ENCODE measurements around the gene C22orf31. TPM values are rescaled to one million over a fixed set of nuclear protein-coding genes. Genes with fewer than 3 reads are reported as not detected.
A peak's percentile ranks its signal among the peaks of the same experiment; 100 is the strongest.

C22orf31 gene
- polyA plus RNA-seq, 4 donors, result 1.4 TPM; not detected in 3

GRCh38 chr22:29078869-29079207 is 17.2 kb upstream of the C22orf31 start:
- FAIRE-seq (no peak), DNase-seq (peak in 1 of 2 donors; percentile 20)
- Histone ChIP-seq H3K27ac (ENCODE audit: low read depth in 1 of 3, low read length in 2 of 3) (peak overlapping the region in 1 of 3 donors; percentile 59), H3K4me3 (ENCODE audit: low read depth in 1 of 3, low read length in 3 of 3) (no peak overlapping the region), H3K4me1 (ENCODE audit: control insufficient read depth in 3 of 3, insufficient read depth in 2 of 3, low read depth in 1 of 3, low read length in 2 of 3) (peaks cover 3 to 5% (median 4%) of the 10 kb centered on the region in 3 donors), H3K36me3 (ENCODE audit: control insufficient read depth in 3 of 3, insufficient read depth in 2 of 3, low read depth in 1 of 3, low read length in 3 of 3) (peaks cover 0 to 3% (median 0%) of the 10 kb centered on the region in 3 donors), H3K27me3 (ENCODE audit: control insufficient read depth in 3 of 3, insufficient read depth in 3 of 3, low read length in 3 of 3) (no peaks in the 10 kb centered on the region), H3K9me3 (ENCODE audit: control insufficient read depth in 2 of 2, insufficient read depth in 1 of 2, low read depth in 1 of 2, low read length in 1 of 2) (no peaks in the 10 kb centered on the region)
- 29 to 64% (median 42%) methylated on average over 6 of the region's 6 CpGs for WGBS, 3 donors

GRCh38 chr22:29078036-29078868 is 16.6 kb upstream of the C22orf31 start:
- FAIRE-seq (no peak), DNase-seq (no peak)
- Histone ChIP-seq H3K4me1 (ENCODE audit: control insufficient read depth in 3 of 3, insufficient read depth in 2 of 3, low read depth in 1 of 3, low read length in 2 of 3) (peaks cover 3 to 5% (median 4%) of the 10 kb centered on the region in 3 donors), H3K36me3 (ENCODE audit: control insufficient read depth in 3 of 3, insufficient read depth in 2 of 3, low read depth in 1 of 3, low read length in 3 of 3) (peaks cover 0 to 3% (median 0%) of the 10 kb centered on the region in 3 donors), H3K9me3 (ENCODE audit: control insufficient read depth in 2 of 2, insufficient read depth in 1 of 2, low read depth in 1 of 2, low read length in 1 of 2) (no peaks in the 10 kb centered on the region), H3K4me3 (ENCODE audit: low read depth in 1 of 3, low read length in 3 of 3) (no peak overlapping the region), H3K27me3 (ENCODE audit: control insufficient read depth in 3 of 3, insufficient read depth in 3 of 3, low read length in 3 of 3) (no peaks in the 10 kb centered on the region), H3K27ac (ENCODE audit: low read depth in 1 of 3, low read length in 2 of 3) (peak overlapping the region in 1 of 3 donors; percentile 59)
- WGBS, 3 donors, result 47 to 58% (median 53%) methylated on average over 6 of the region's 6 CpGs

- DNase-seq (peak in 1 of 2 donors; percentile 20), FAIRE-seq (no peak)
- Histone ChIP-seq H3K4me3 (ENCODE audit: low read depth in 1 of 3, low read length in 3 of 3) (peak overlapping the region in 2 of 3 donors; percentile 87 to 89), H3K27me3 (ENCODE audit: control insufficient read depth in 3 of 3, insufficient read depth in 3 of 3, low read length in 3 of 3) (no peaks in the 10 kb centered on the region), H3K36me3 (ENCODE audit: control insufficient read depth in 3 of 3, insufficient read depth in 2 of 3, low read depth in 1 of 3, low read length in 3 of 3) (peaks cover 0 to 3% (median 0%) of the 10 kb centered on the region in 3 donors), H3K9me3 (ENCODE audit: control insufficient read depth in 2 of 2, insufficient read depth in 1 of 2, low read depth in 1 of 2, low read length in 1 of 2) (no peaks in the 10 kb centered on the region), H3K4me1 (ENCODE audit: control insufficient read depth in 3 of 3, insufficient read depth in 2 of 3, low read depth in 1 of 3, low read length in 2 of 3) (peaks cover 0 to 25% (median 5%) of the 10 kb centered on the region in 3 donors), H3K27ac (ENCODE audit: low read depth in 1 of 3, low read length in 2 of 3) (peak overlapping the region in 2 of 3 donors; percentile 31 to 53)
- WGBS, 3 donors, result 27 to 42% (median 40%) methylated on average over 10 of the region's 10 CpGs
Measured at GRCh38 chr22:29074276-29074772, 12.7 kb upstream of the C22orf31 start.

- H3K4me1 ChIP-seq (ENCODE audit: control insufficient read depth in 3 of 3, insufficient read depth in 2 of 3, low read depth in 1 of 3, low read length in 2 of 3), result peaks cover 0 to 28% (median 0%) of the 10 kb centered on the region in 3 donors
- H3K27ac ChIP-seq (ENCODE audit: low read depth in 1 of 3, low read length in 2 of 3), result peak overlapping the region in 2 of 3 donors; percentile 31 to 53
- peak overlapping the region; percentile 69 to 89 (median 87) for H3K4me3 ChIP-seq (ENCODE audit: low read depth in 1 of 3, low read length in 3 of 3)
- no peaks in the 10 kb centered on the region for H3K27me3 ChIP-seq (ENCODE audit: control insufficient read depth in 3 of 3, insufficient read depth in 3 of 3, low read length in 3 of 3)
- no peaks in the 10 kb centered on the region for H3K9me3 ChIP-seq (ENCODE audit: control insufficient read depth in 2 of 2, insufficient read depth in 1 of 2, low read depth in 1 of 2, low read length in 1 of 2)
- FAIRE-seq (no peak), DNase-seq (peak; percentile 52 to 83)
- 2 to 4% (median 3%) methylated on average over 40 to 53 of the region's 53 CpGs for WGBS, 3 donors
- H3K36me3 ChIP-seq (ENCODE audit: control insufficient read depth in 3 of 3, insufficient read depth in 2 of 3, low read depth in 1 of 3, low read length in 3 of 3), result no peaks in the 10 kb centered on the region
Measured at GRCh38 chr22:29073618-29074275, 12.1 kb upstream of the C22orf31 start.

- 1% methylated on average over 14 to 76 of the region's 76 CpGs for WGBS, 3 donors
- Histone ChIP-seq H3K4me1 (ENCODE audit: control insufficient read depth in 3 of 3, insufficient read depth in 2 of 3, low read depth in 1 of 3, low read length in 2 of 3) (peaks cover 0 to 28% (median 0%) of the 10 kb centered on the region in 3 donors), H3K4me3 (ENCODE audit: low read depth in 1 of 3, low read length in 3 of 3) (peak within 1 kb of the TSS; percentile 69 to 89 (median 87)), H3K36me3 (ENCODE audit: control insufficient read depth in 3 of 3, insufficient read depth in 2 of 3, low read depth in 1 of 3, low read length in 3 of 3) (no peaks in the 10 kb centered on the region), H3K27ac (ENCODE audit: low read depth in 1 of 3, low read length in 2 of 3) (peak within 1 kb of the TSS; percentile 37 to 66 (median 53)), H3K9me3 (ENCODE audit: control insufficient read depth in 2 of 2, insufficient read depth in 1 of 2, low read depth in 1 of 2, low read length in 1 of 2) (no peaks in the 10 kb centered on the region), H3K27me3 (ENCODE audit: control insufficient read depth in 3 of 3, insufficient read depth in 3 of 3, low read length in 3 of 3) (no peaks in the 10 kb centered on the region)
- DNase-seq (peak in 1 of 2 donors; percentile 59), FAIRE-seq (no peak)
Measured at GRCh38 chr22:29072979-29073617, 11.5 kb upstream of the C22orf31 start, which contains the start of gene KREMEN1. Gene KREMEN1 (plus strand): TSS chr22:29073035. CDS start chr22:29073131, 96 bp downstream.

- DNase-seq, result peak; percentile 95 to 97
- Histone ChIP-seq H3K27me3 (ENCODE audit: control insufficient read depth in 3 of 3, insufficient read depth in 3 of 3, low read length in 3 of 3) (no peaks in the 10 kb centered on the region), H3K27ac (ENCODE audit: low read depth in 1 of 3, low read length in 2 of 3) (peak overlapping the region in 1 of 3 donors; percentile 66), H3K4me1 (ENCODE audit: control insufficient read depth in 3 of 3, insufficient read depth in 2 of 3, low read depth in 1 of 3, low read length in 2 of 3) (peaks cover 0 to 28% (median 0%) of the 10 kb centered on the region in 3 donors), H3K36me3 (ENCODE audit: control insufficient read depth in 3 of 3, insufficient read depth in 2 of 3, low read depth in 1 of 3, low read length in 3 of 3) (no peaks in the 10 kb centered on the region), H3K4me3 (ENCODE audit: low read depth in 1 of 3, low read length in 3 of 3) (peak overlapping the region in 2 of 3 donors; percentile 42 to 87), H3K9me3 (ENCODE audit: control insufficient read depth in 2 of 2, insufficient read depth in 1 of 2, low read depth in 1 of 2, low read length in 1 of 2) (no peaks in the 10 kb centered on the region)
- 20 to 35% (median 27%) methylated on average over 23 to 41 of the region's 41 CpGs for WGBS, 3 donors
- FAIRE-seq, result no peak
Measured at GRCh38 chr22:29072193-29072978, 10.8 kb upstream of the C22orf31 start.

GRCh38 chr22:29071261-29072045 is 9.8 kb upstream of the C22orf31 start:
- peak overlapping the region in 2 of 3 donors; percentile 41 to 42 for H3K4me3 ChIP-seq (ENCODE audit: low read depth in 1 of 3, low read length in 3 of 3)
- H3K4me1 ChIP-seq (ENCODE audit: control insufficient read depth in 3 of 3, insufficient read depth in 2 of 3, low read depth in 1 of 3, low read length in 2 of 3), result peaks cover 0 to 28% (median 0%) of the 10 kb centered on the region in 3 donors
- peak overlapping the region in 1 of 3 donors; percentile 66 for H3K27ac ChIP-seq (ENCODE audit: low read depth in 1 of 3, low read length in 2 of 3)
- no peaks in the 10 kb centered on the region for H3K9me3 ChIP-seq (ENCODE audit: control insufficient read depth in 2 of 2, insufficient read depth in 1 of 2, low read depth in 1 of 2, low read length in 1 of 2)
- FAIRE-seq (no peak), DNase-seq (peak; percentile 70 to 90)
- no peaks in the 10 kb centered on the region for H3K27me3 ChIP-seq (ENCODE audit: control insufficient read depth in 3 of 3, insufficient read depth in 3 of 3, low read length in 3 of 3)
- no peaks in the 10 kb centered on the region for H3K36me3 ChIP-seq (ENCODE audit: control insufficient read depth in 3 of 3, insufficient read depth in 2 of 3, low read depth in 1 of 3, low read length in 3 of 3)
- WGBS, 3 donors, result 0 to 3% (median 2%) methylated on average over 36 to 60 of the region's 60 CpGs

Measured in small intestine (tissue), 7 donors.